Loucy (cell line): Measurements from ENCODE around the gene COL17A1.

Source experiments
- CTCF ChIP-seq: fragments of 200-600 bp; sonication (generic); conservative IDR thresholded peaks from 2 replicates; pipeline ENCODE4 v1.5.1; 2014; ENCODE audit warnings: mild to moderate bottlenecking, antibody characterized with exemption, low read length
- EZH2phosphoT487 ChIP-seq: fragments of 200-600 bp; IDR thresholded peaks from 2 replicates; pipeline ENCODE4 v1.6.1; 2018; ENCODE audit warnings: antibody characterized with exemption, mild to moderate bottlenecking, moderate library complexity, borderline replicate concordance

GRCh38 chr10:103995134-103995533 is 90.5 kb downstream of the COL17A1 start:
- TF ChIP-seq EZH2phosphoT487 (no peak), CTCF (no peak)
